ENCODE measurements around the gene SARM1.

DNA sequence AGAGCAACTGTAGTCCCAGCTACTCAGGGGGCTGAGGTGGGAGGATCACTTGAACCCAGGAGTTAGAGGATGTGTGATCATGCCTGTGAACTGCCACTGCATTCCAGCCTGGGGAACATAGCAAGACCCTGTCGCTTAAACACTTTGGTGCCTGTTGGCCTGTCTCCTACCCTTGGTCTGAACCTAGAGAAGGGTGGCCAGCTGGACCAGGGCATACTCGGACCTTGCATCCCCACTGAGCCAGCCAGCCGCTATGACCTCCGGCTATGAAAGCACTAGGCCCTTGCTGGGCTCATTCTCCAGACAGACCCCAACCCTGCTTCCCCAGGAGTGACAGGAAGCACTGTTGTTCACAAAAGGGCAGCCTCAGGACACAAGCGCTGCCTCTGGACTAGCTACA lies 40.8 kb upstream of the SARM1 start:
- TF ChIP-seq, protein P1, sequence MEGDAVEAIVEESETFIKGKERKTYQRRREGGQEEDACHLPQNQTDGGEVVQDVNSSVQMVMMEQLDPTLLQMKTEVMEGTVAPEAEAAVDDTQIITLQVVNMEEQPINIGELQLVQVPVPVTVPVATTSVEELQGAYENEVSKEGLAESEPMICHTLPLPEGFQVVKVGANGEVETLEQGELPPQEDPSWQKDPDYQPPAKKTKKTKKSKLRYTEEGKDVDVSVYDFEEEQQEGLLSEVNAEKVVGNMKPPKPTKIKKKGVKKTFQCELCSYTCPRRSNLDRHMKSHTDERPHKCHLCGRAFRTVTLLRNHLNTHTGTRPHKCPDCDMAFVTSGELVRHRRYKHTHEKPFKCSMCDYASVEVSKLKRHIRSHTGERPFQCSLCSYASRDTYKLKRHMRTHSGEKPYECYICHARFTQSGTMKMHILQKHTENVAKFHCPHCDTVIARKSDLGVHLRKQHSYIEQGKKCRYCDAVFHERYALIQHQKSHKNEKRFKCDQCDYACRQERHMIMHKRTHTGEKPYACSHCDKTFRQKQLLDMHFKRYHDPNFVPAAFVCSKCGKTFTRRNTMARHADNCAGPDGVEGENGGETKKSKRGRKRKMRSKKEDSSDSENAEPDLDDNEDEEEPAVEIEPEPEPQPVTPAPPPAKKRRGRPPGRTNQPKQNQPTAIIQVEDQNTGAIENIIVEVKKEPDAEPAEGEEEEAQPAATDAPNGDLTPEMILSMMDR (optimal IDR thresholded peaks at IDR 0.05 in 1 of 3, IDR thresholded peaks at IDR 0.05 in 1 of 3, conservative IDR thresholded peaks at IDR 0.05 in 1 of 3; ENCODE audit: extremely low read depth in 1 of 3, insufficient read depth in 2 of 3, low read length in 3 of 3): no peak
- no peak for TF ChIP-seq EZH2 (IDR thresholded peaks at IDR 0.05; ENCODE audit: low read length)

Measured in keratinocyte (primary cell).